K562 (cell line): Measurements from ENCODE around the gene C17orf75. TPM values are rescaled to one million over a fixed set of nuclear protein-coding genes. Genes with fewer than 3 reads are reported as not detected.

Experiments used
- BACH1 ChIP-seq: fragments of 200-800 bp; sonication (Bioruptor generic); IDR thresholded peaks from 2 replicates; pipeline ENCODE4 v1.6.1; 2016; ENCODE audit warnings: missing genetic modification characterization, missing compliant biosample characterization
- BCLAF1 ChIP-seq, 2 experiments: fragments of 450-650 bp in 1 of 2; IDR thresholded peaks; 2 replicates each; pipeline ENCODE4 v1.6.1; 2011 to 2017; ENCODE audit warnings: low read depth in 2 of 2, antibody characterized with exemption in 1 of 2, borderline replicate concordance in 1 of 2, low read length in 1 of 2, mild to moderate bottlenecking in 1 of 2, mixed read lengths in 1 of 2; ENCODE audit not compliant: control insufficient read depth in 1 of 2
- CGGBP1 ChIP-seq: fragments of 250-450 bp; sonication (Bioruptor Pico); IDR thresholded peaks from 2 replicates; pipeline ENCODE4 v1.9.0; 2021; ENCODE audit warnings: mild to moderate bottlenecking
- CUX1 ChIP-seq: fragments of 200-800 bp; sonication (Bioruptor generic); IDR thresholded peaks from 2 replicates; pipeline ENCODE4 v1.6.1; 2016; ENCODE audit warnings: missing genetic modification characterization, missing compliant biosample characterization
- DACH1 ChIP-seq: fragments of 450-650 bp; IDR thresholded peaks from 2 replicates; pipeline ENCODE4 v1.6.1; 2018; ENCODE audit not compliant: partially characterized antibody
- E2F1 ChIP-seq: sonication (generic); formaldehyde crosslinking; IDR thresholded peaks from 2 replicates; pipeline ENCODE4 v1.8.1; 2023; ENCODE audit warnings: mild to moderate bottlenecking, missing genetic modification reagents, moderate library complexity
- GABPB1 ChIP-seq: sonication (generic); formaldehyde crosslinking; IDR thresholded peaks from 2 replicates; pipeline ENCODE4 v1.8.0; 2022; ENCODE audit warnings: mild to moderate bottlenecking, missing genetic modification reagents
- HDAC6 ChIP-seq: IDR thresholded peaks from 2 replicates; pipeline ENCODE4 v1.6.1; 2012; ENCODE audit warnings: low read depth, mild to moderate bottlenecking, control low read depth, inconsistent platforms, low read length, moderate library complexity
- HLTF ChIP-seq: fragments of 450-650 bp; IDR thresholded peaks from 2 replicates; pipeline ENCODE4 v1.6.1; 2016
- JUN ChIP-seq, 2 experiments: sonication (generic) in 1 of 2; formaldehyde crosslinking in 1 of 2; IDR thresholded peaks; 2 replicates each; pipeline versions ENCODE4 v1.6.1 to v1.8.0; 2012 to 2022; ENCODE audit warnings: borderline replicate concordance in 2 of 2, mild to moderate bottlenecking in 2 of 2, improper control_type of control experiment in 1 of 2, low read depth in 1 of 2, low read length in 1 of 2, missing genetic modification reagents in 1 of 2
- JUND ChIP-seq, 2 experiments: IDR thresholded peaks; 2 replicates in 1 of 2; 3 replicates in 1 of 2; pipeline ENCODE4 v1.6.1; 2011; ENCODE audit warnings: borderline replicate concordance in 2 of 2, low read depth in 2 of 2, low read length in 2 of 2, improper control_type of control experiment in 1 of 2, missing biosample characterization in 1 of 2, missing genetic modification characterization in 1 of 2, missing genetic modification reagents in 1 of 2
- KDM1A ChIP-seq, 2 experiments: fragments of 450-650 bp; IDR thresholded peaks; 2 replicates each; pipeline ENCODE4 v1.6.1; 2016; ENCODE audit warnings: mild to moderate bottlenecking in 2 of 2
- MYNN ChIP-seq, 2 experiments: sonication (generic); formaldehyde crosslinking in 1 of 2; IDR thresholded peaks; 2 replicates each; pipeline versions ENCODE4 v1.5.0 to v1.6.1; 2016 to 2020; ENCODE audit warnings: antibody characterized with exemption in 1 of 2, missing genetic modification reagents in 1 of 2
- NBN ChIP-seq: fragments of 450-650 bp; IDR thresholded peaks from 2 replicates; pipeline ENCODE4 v1.6.1; 2016; ENCODE audit warnings: low read depth, mild to moderate bottlenecking
- POU5F1 ChIP-seq: fragments of 150-350 bp; IDR thresholded peaks from 2 replicates; pipeline ENCODE4 v1.6.1; 2014; ENCODE audit warnings: borderline replicate concordance, low read length, low read depth, mild to moderate bottlenecking; ENCODE audit not compliant: partially characterized antibody
- RCOR1 ChIP-seq, 2 experiments: IDR thresholded peaks; 2 replicates each; pipeline ENCODE4 v1.6.1; 2012; ENCODE audit warnings: low read depth in 2 of 2, low read length in 2 of 2, borderline replicate concordance in 1 of 2, improper control_type of control experiment in 1 of 2
- RFX7 ChIP-seq: fragments of 250-450 bp; sonication (Bioruptor Pico); IDR thresholded peaks from 2 replicates; pipeline ENCODE4 v1.5.1; 2021; ENCODE audit warnings: mild to moderate bottlenecking
- SMARCA5 ChIP-seq: fragments of 450-650 bp; IDR thresholded peaks from 2 replicates; pipeline ENCODE4 v1.6.1; 2016
- polyA plus RNA-seq, 8 experiments: library from polyadenylated mRNA; depleted of rRNA in 4 of 8; stranded (reverse) in 5 of 8; unstranded in 3 of 8; fragments of >200 nt; fragmentation: Nextera tagmentation in 2 of 8; fragmentation: Illumina TruSeq in 1 of 8; extraction: Ambion mirVana in 2 of 8; extraction: Trizol in 1 of 8; gene quantifications; 2 replicates each; pipeline versions ENCODE4 v1.2.1 to v1.2.3, GENCODE V29; 2011 to 2014; ENCODE audit warnings: inconsistent platforms in 1 of 8, missing spikeins in 1 of 8
- total RNA-seq, 7 experiments: library from RNA; depleted of rRNA in 6 of 7; stranded (reverse); fragments of >200 nt in 6 of 7; fragmentation: Illumina TruSeq in 2 of 7; extraction: Trizol in 2 of 7; gene quantifications; 2 replicates each; pipeline versions ENCODE4 v1.2.1 to v1.2.3, GENCODE V29; 2011 to 2021; ENCODE audit warnings: low replicate concordance in 1 of 7

Gene C17orf75
- total and polyA plus RNA-seq, 9 of the 15 experiments (the other 6 are each of a cell fraction or from before 2014, with no cell fraction given), result 15.5 to 55.7 (median 18.5) TPM

- TF ChIP-seq BCLAF1 (IDR thresholded peaks at IDR 0.05; ENCODE audit: borderline replicate concordance in 1 of 2, control insufficient read depth in 1 of 2, low read depth in 2 of 2, low read length in 1 of 2) (no peak), HLTF (no peak), RCOR1 (IDR thresholded peaks at IDR 0.05; ENCODE audit: borderline replicate concordance in 1 of 2, low read depth in 2 of 2, low read length in 2 of 2) (peak; percentile 44 to 79; a peak in 3 of 4 replicates), CGGBP1 (CRISPR knock-in tag) (no peak), MYNN (IDR thresholded peaks at IDR 0.05) (peak; percentile 82; the same call in 1 of the 2 replicates), MYNN (CRISPR knock-in tag; IDR thresholded peaks at IDR 0.05) (no peak), DACH1 (no peak), JUND (IDR thresholded peaks at IDR 0.05; ENCODE audit: borderline replicate concordance, low read depth, low read length) (peak; percentile 90), JUND (tag; IDR thresholded peaks at IDR 0.05; ENCODE audit: borderline replicate concordance, low read depth, low read length) (peak; percentile 80; the same call in 2 of the 3 replicates), JUN (IDR thresholded peaks at IDR 0.05; ENCODE audit: borderline replicate concordance, low read depth, low read length) (peak; percentile 65; the same call in 1 of the 2 replicates), JUN (CRISPR knock-in tag; IDR thresholded peaks at IDR 0.05; ENCODE audit: borderline replicate concordance) (no peak), KDM1A (IDR thresholded peaks at IDR 0.05) (peak; percentile 35 to 36; a peak in 2 of 4 replicates), RFX7 (CRISPR knock-in tag) (no peak), CUX1 (no peak), POU5F1 (no peak), HDAC6 (no peak), GABPB1 (CRISPR knock-in tag) (no peak), NBN (peak; percentile 19; the same call in 1 of the 2 replicates), SMARCA5 (no peak), E2F1 (no peak), BACH1 (tag) (peak; percentile 68)
Observed at GRCh38 chr17:32286518-32286900, 55.5 kb downstream of the C17orf75 start (continued).
